ENCODE measurements around the gene ALG5.

DNA sequence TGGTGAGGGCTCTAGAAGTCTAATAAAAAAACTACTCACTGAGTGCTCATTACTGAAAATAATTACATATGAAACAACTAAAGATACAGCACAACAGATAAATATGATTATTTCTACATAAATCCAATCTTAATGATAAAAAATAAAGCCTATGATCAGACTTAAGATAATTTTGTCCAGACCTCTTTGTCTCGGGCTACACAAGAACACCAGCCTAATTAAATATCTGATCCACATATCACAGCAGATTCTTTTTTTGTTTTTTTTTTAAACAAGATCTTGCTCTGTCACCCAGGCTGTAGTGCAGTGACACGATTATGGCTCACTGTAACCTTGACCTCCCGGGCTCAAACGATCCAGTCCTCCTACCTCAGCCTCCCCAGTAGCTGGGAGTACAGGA is 48.8 kb downstream of the ALG5 start:
- TF ChIP-seq, protein P1, sequence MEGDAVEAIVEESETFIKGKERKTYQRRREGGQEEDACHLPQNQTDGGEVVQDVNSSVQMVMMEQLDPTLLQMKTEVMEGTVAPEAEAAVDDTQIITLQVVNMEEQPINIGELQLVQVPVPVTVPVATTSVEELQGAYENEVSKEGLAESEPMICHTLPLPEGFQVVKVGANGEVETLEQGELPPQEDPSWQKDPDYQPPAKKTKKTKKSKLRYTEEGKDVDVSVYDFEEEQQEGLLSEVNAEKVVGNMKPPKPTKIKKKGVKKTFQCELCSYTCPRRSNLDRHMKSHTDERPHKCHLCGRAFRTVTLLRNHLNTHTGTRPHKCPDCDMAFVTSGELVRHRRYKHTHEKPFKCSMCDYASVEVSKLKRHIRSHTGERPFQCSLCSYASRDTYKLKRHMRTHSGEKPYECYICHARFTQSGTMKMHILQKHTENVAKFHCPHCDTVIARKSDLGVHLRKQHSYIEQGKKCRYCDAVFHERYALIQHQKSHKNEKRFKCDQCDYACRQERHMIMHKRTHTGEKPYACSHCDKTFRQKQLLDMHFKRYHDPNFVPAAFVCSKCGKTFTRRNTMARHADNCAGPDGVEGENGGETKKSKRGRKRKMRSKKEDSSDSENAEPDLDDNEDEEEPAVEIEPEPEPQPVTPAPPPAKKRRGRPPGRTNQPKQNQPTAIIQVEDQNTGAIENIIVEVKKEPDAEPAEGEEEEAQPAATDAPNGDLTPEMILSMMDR (IDR thresholded peaks at IDR 0.05): no peak
- TF ChIP-seq POLR2A (IDR thresholded peaks at IDR 0.05): no peak
